Measurements from ENCODE around the gene MAP3K2.

MAP3K2 gene

DNA sequence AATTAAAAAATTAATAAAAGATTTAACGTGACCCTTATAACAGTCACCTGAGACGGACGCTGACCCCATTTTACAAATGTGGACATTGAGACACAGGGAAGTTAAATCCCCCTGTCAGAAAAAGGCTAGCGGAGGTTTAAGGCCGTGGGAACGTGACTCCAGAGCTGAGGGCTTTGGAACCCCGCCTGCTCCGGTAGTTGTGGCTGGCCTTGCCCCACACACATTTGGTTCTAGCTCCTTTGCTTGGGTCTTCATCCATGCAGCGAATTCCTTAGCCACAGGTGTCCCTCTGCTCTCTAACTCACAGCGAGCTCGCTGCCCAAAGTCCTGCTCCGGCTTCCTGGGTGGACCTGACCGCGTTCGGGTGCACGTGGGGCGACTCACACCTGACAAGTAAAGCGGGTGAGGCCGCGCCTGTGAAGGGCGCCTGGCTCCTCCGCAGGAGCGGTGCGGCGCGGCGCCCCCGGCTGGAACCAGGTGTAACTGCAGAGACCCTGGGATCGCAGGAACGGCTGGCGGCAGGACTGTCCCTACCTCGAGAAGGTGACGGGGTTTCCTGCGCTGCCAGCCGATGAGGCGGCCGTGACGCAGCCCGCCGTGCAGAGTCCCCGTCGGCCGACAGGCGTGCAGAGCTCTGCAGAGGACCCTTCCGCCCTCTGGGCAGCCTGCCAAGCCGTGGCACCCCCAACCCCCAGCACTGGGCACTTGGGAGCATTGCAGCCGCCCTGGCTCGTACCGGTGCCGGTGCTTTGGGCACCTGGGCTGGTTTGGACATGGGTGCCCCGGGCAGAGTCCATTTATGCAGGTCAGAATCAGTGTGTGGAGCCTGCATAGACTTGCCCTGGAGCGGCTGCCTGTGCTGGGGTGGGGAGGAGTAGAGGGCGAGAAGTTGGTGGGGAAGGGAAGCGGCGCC, 28.1 kb upstream of the MAP3K2 start (continued):
- no peak for TF ChIP-seq HOXD13 (CRISPR knock-in tag; IDR thresholded peaks at IDR 0.05; ENCODE audit: borderline replicate concordance)
- 0 out of 2 replicates have a peak, but pooled peaks have one; percentile 46 for TF ChIP-seq ZNF501 (tag by site-specific recombination; IDR thresholded peaks at IDR 0.05)
- TF ChIP-seq ZNF701 (tag by site-specific recombination; IDR thresholded peaks at IDR 0.05): no peak
- TF ChIP-seq ZNF2 (tag by site-specific recombination; IDR thresholded peaks at IDR 0.05): peak; percentile 66; the same call in 1 of the 2 replicates
- TF ChIP-seq ZNF658 (tag by site-specific recombination; IDR thresholded peaks at IDR 0.05): no peak
- TF ChIP-seq PATZ1 (tag by site-specific recombination; IDR thresholded peaks at IDR 0.05): peak; percentile 22; the same call in 1 of the 2 replicates
- TF ChIP-seq ZNF596 (tag by site-specific recombination; IDR thresholded peaks at IDR 0.05): no peak
- no peak for TF ChIP-seq ZNF433 (tag by site-specific recombination; IDR thresholded peaks at IDR 0.05; ENCODE audit: low read depth)
- TF ChIP-seq, protein P1, sequence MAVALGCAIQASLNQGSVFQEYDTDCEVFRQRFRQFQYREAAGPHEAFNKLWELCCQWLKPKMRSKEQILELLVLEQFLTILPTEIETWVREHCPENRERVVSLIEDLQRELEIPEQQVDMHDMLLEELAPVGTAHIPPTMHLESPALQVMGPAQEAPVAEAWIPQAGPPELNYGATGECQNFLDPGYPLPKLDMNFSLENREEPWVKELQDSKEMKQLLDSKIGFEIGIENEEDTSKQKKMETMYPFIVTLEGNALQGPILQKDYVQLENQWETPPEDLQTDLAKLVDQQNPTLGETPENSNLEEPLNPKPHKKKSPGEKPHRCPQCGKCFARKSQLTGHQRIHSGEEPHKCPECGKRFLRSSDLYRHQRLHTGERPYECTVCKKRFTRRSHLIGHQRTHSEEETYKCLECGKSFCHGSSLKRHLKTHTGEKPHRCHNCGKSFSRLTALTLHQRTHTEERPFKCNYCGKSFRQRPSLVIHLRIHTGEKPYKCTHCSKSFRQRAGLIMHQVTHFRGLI (tag by site-specific recombination; IDR thresholded peaks at IDR 0.05): 0 out of 2 replicates have a peak, but pooled peaks have one; percentile 11
- TF ChIP-seq, protein P2, sequence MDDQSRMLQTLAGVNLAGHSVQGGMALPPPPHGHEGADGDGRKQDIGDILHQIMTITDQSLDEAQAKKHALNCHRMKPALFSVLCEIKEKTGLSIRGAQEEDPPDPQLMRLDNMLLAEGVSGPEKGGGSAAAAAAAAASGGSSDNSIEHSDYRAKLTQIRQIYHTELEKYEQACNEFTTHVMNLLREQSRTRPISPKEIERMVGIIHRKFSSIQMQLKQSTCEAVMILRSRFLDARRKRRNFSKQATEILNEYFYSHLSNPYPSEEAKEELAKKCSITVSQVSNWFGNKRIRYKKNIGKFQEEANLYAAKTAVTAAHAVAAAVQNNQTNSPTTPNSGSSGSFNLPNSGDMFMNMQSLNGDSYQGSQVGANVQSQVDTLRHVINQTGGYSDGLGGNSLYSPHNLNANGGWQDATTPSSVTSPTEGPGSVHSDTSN (CRISPR knock-in tag; IDR thresholded peaks at IDR 0.05): peak; percentile 82
- TF ChIP-seq ZNF174 (tag by site-specific recombination; IDR thresholded peaks at IDR 0.05): no peak
- TF ChIP-seq ZNF610 (tag by site-specific recombination; IDR thresholded peaks at IDR 0.05; ENCODE audit: borderline replicate concordance): no peak
- TF ChIP-seq ZNF16 (tag by site-specific recombination; IDR thresholded peaks at IDR 0.05; ENCODE audit: low read depth): no peak
- TF ChIP-seq, protein P3, sequence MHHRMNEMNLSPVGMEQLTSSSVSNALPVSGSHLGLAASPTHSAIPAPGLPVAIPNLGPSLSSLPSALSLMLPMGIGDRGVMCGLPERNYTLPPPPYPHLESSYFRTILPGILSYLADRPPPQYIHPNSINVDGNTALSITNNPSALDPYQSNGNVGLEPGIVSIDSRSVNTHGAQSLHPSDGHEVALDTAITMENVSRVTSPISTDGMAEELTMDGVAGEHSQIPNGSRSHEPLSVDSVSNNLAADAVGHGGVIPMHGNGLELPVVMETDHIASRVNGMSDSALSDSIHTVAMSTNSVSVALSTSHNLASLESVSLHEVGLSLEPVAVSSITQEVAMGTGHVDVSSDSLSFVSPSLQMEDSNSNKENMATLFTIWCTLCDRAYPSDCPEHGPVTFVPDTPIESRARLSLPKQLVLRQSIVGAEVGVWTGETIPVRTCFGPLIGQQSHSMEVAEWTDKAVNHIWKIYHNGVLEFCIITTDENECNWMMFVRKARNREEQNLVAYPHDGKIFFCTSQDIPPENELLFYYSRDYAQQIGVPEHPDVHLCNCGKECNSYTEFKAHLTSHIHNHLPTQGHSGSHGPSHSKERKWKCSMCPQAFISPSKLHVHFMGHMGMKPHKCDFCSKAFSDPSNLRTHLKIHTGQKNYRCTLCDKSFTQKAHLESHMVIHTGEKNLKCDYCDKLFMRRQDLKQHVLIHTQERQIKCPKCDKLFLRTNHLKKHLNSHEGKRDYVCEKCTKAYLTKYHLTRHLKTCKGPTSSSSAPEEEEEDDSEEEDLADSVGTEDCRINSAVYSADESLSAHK (tag by site-specific recombination; IDR thresholded peaks at IDR 0.05): no peak
- TF ChIP-seq ZNF654 (tag by site-specific recombination; IDR thresholded peaks at IDR 0.05; ENCODE audit: low read depth): peak; percentile 5; the same call in 1 of the 2 replicates
- peak; percentile 89 for TF ChIP-seq ZBTB17 (tag by site-specific recombination; IDR thresholded peaks at IDR 0.05)
- no peak for TF ChIP-seq ZNF624 (tag by site-specific recombination; IDR thresholded peaks at IDR 0.05)
- no peak for TF ChIP-seq ZFP37 (tag by site-specific recombination; IDR thresholded peaks at IDR 0.05)
- peak; percentile 44; the same call in 1 of the 2 replicates for TF ChIP-seq KLF8 (tag by site-specific recombination; IDR thresholded peaks at IDR 0.05)
- no peak for TF ChIP-seq ZNF302 (tag by site-specific recombination; IDR thresholded peaks at IDR 0.05; ENCODE audit: low read depth)
- no peak for TF ChIP-seq BCL11B (tag by site-specific recombination; IDR thresholded peaks at IDR 0.05; ENCODE audit: low read depth)
- TF ChIP-seq ZBTB8A (tag by site-specific recombination; IDR thresholded peaks at IDR 0.05): peak; percentile 94
- TF ChIP-seq, protein P4, sequence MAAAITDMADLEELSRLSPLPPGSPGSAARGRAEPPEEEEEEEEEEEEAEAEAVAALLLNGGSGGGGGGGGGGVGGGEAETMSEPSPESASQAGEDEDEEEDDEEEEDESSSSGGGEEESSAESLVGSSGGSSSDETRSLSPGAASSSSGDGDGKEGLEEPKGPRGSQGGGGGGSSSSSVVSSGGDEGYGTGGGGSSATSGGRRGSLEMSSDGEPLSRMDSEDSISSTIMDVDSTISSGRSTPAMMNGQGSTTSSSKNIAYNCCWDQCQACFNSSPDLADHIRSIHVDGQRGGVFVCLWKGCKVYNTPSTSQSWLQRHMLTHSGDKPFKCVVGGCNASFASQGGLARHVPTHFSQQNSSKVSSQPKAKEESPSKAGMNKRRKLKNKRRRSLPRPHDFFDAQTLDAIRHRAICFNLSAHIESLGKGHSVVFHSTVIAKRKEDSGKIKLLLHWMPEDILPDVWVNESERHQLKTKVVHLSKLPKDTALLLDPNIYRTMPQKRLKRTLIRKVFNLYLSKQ (tag by site-specific recombination; IDR thresholded peaks at IDR 0.05; ENCODE audit: borderline replicate concordance): no peak
- TF ChIP-seq ZNF175 (tag by site-specific recombination; IDR thresholded peaks at IDR 0.05): no peak
- no peak for TF ChIP-seq ZNF560 (tag by site-specific recombination; IDR thresholded peaks at IDR 0.05; ENCODE audit: borderline replicate concordance)
- TF ChIP-seq ZNF362 (tag by site-specific recombination; IDR thresholded peaks at IDR 0.05): no peak
- no peak for TF ChIP-seq GLI2 (tag by site-specific recombination; IDR thresholded peaks at IDR 0.05; ENCODE audit: borderline replicate concordance, low read depth)
- 0 out of 2 replicates have a peak, but pooled peaks have one; percentile 15 for TF ChIP-seq GLIS1 (tag by site-specific recombination; IDR thresholded peaks at IDR 0.05)
